Measurements from ENCODE around the gene EDEM1. TPM values are rescaled to one million over a fixed set of nuclear protein-coding genes. Genes with fewer than 3 reads are reported as not detected.

Gene EDEM1
- polyA plus RNA-seq, 1 of the 3 experiments (the other 2 are of a cell fraction) = 25.2 TPM

GRCh38 chr3:5140839-5141238 is 46.7 kb upstream of the EDEM1 start:
- no peak overlapping the region for H3K4me3 ChIP-seq (ENCODE audit: low read depth in 2 of 2, low read length in 1 of 2)
- no peak for DNase-seq
- no peak overlapping the region for H3K9ac ChIP-seq
- H3K36me3 ChIP-seq (replicated peaks in 1 of 2; ENCODE audit: control insufficient read depth in 1 of 2, insufficient read depth in 2 of 2, low read length in 1 of 2) = peaks cover 0 to 3% of the 10 kb centered on the region in 2 experiments
- peaks cover 90% of the 10 kb centered on the region for H4K20me1 ChIP-seq (ENCODE audit: insufficient read depth)
- H3K4me2 ChIP-seq = no peak overlapping the region
- ChIA-PET CTCF (no interaction called here), POLR2A (no interaction called here)
- TF ChIP-seq RFX5 (IDR thresholded peaks at IDR 0.05; ENCODE audit: low read length) (no peak), EP300 (IDR thresholded peaks at IDR 0.05; ENCODE audit: borderline replicate concordance in 1 of 2, low read depth in 1 of 2, low read length in 1 of 2) (no peak), SMC3 (IDR thresholded peaks at IDR 0.05; ENCODE audit: low read depth, low read length) (no peak), ZBTB33 (IDR thresholded peaks at IDR 0.05; ENCODE audit: borderline replicate concordance, low read depth) (no peak), TCF12 (IDR thresholded peaks at IDR 0.05) (no peak), POLR2AphosphoS5 (IDR thresholded peaks at IDR 0.05; ENCODE audit: low read depth, low read length) (no peak), MXI1 (IDR thresholded peaks at IDR 0.05; ENCODE audit: low read depth, low read length) (no peak), NRF1 (IDR thresholded peaks at IDR 0.05; ENCODE audit: low read depth, low read length) (no peak), FOSL2 (IDR thresholded peaks at IDR 0.05; ENCODE audit: borderline replicate concordance, low read depth) (no peak), SIN3A (IDR thresholded peaks at IDR 0.05; ENCODE audit: borderline replicate concordance, low read depth, low read length) (no peak), JUND (IDR thresholded peaks at IDR 0.05) (no peak), YY1 (IDR thresholded peaks at IDR 0.05; ENCODE audit: low read depth) (no peak), RCOR1 (IDR thresholded peaks at IDR 0.05; ENCODE audit: low read length) (no peak), ELF1 (IDR thresholded peaks at IDR 0.05) (no peak), CHD2 (IDR thresholded peaks at IDR 0.05; ENCODE audit: low read length, partially characterized antibody) (no peak), GABPA (IDR thresholded peaks at IDR 0.05; ENCODE audit: low read depth) (no peak)
- TF ChIP-seq, protein P1, sequence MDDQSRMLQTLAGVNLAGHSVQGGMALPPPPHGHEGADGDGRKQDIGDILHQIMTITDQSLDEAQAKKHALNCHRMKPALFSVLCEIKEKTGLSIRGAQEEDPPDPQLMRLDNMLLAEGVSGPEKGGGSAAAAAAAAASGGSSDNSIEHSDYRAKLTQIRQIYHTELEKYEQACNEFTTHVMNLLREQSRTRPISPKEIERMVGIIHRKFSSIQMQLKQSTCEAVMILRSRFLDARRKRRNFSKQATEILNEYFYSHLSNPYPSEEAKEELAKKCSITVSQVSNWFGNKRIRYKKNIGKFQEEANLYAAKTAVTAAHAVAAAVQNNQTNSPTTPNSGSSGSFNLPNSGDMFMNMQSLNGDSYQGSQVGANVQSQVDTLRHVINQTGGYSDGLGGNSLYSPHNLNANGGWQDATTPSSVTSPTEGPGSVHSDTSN (IDR thresholded peaks at IDR 0.05) = no peak
- peaks cover 100% of the 10 kb centered on the region for H3K79me2 ChIP-seq (ENCODE audit: insufficient read depth)
- H3K9me3 ChIP-seq = no peaks in the 10 kb centered on the region
- H3K27ac ChIP-seq (ENCODE audit: low read depth in 2 of 2, low read length in 1 of 2) = no peak overlapping the region
- H2AFZ ChIP-seq (ENCODE audit: low read depth) = no peak overlapping the region
- H3K27me3 ChIP-seq (ENCODE audit: insufficient read depth) = no peaks in the 10 kb centered on the region
- peaks cover 8 to 22% of the 10 kb centered on the region in 2 experiments; a peak in 3 of 4 replicates for H3K4me1 ChIP-seq (ENCODE audit: control insufficient read depth in 1 of 2, insufficient read depth in 2 of 2, low read depth in 1 of 2, low read length in 1 of 2)
- 97% methylated on average over 6 of the region's 6 CpGs for WGBS (ENCODE audit: low lambda C conversion rate)
- peaks cover 20% of the 10 kb centered on the region for H3F3A ChIP-seq (replicated peaks; ENCODE audit: insufficient read depth)
- no peaks in the 10 kb centered on the region for H3K9me2 ChIP-seq

DNA sequence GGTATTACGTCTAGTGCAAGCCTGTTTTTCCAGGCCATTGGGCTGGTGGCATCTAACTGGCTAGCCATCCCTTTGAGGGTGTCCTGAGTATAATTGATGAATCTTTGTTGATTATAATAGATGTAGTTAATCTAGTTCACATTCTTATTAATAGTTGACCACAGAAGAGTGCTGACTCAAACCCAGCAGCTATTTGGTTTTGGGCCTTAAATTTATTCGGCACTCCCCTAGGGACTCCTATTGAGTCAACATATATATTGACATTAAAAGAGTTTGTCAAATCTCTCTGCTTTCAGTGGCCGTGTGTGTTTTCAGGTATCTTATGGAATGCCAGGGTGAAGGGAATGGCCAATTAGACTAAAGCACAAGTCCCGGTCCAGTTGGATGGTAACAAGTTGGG is 45.7 kb upstream of the EDEM1 start:
- DNase-seq = no peak
- peaks cover 0 to 3% of the 10 kb centered on the region in 2 experiments for H3K36me3 ChIP-seq (replicated peaks in 1 of 2; ENCODE audit: control insufficient read depth in 1 of 2, insufficient read depth in 2 of 2, low read length in 1 of 2)
- WGBS (ENCODE audit: low lambda C conversion rate) = 97% methylated on average over 4 of the region's 4 CpGs
- POLR2A ChIA-PET = no interaction called here
- H3K27me3 ChIP-seq (ENCODE audit: insufficient read depth) = no peaks in the 10 kb centered on the region
- H3F3A ChIP-seq (replicated peaks; ENCODE audit: insufficient read depth) = peaks cover 14% of the 10 kb centered on the region
- peaks cover 8 to 22% of the 10 kb centered on the region in 2 experiments; a peak in 3 of 4 replicates for H3K4me1 ChIP-seq (ENCODE audit: control insufficient read depth in 1 of 2, insufficient read depth in 2 of 2, low read depth in 1 of 2, low read length in 1 of 2)
- H3K9me2 ChIP-seq = no peaks in the 10 kb centered on the region
- no peaks in the 10 kb centered on the region for H3K9me3 ChIP-seq
- H3K9ac ChIP-seq = no peak overlapping the region
- no peak overlapping the region for H3K4me3 ChIP-seq (ENCODE audit: low read depth in 2 of 2, low read length in 1 of 2)
- peaks cover 93% of the 10 kb centered on the region for H4K20me1 ChIP-seq (ENCODE audit: insufficient read depth)
- H3K4me2 ChIP-seq = no peak overlapping the region
- no peak overlapping the region for H2AFZ ChIP-seq (ENCODE audit: low read depth)
- no peak overlapping the region for H3K27ac ChIP-seq (ENCODE audit: low read depth in 2 of 2, low read length in 1 of 2)
- H3K79me2 ChIP-seq (ENCODE audit: insufficient read depth) = peaks cover 100% of the 10 kb centered on the region
- CTCF ChIA-PET = interaction anchor here (1.1 kb wide), 1 partner anchor 19 kb away, joined by 3 read pairs; no protein-coding TSS in a partner anchor
- TF ChIP-seq TEAD4 (IDR thresholded peaks at IDR 0.05; ENCODE audit: borderline replicate concordance, insufficient read depth) (no peak), MEF2A (IDR thresholded peaks at IDR 0.05; ENCODE audit: borderline replicate concordance, low read depth) (no peak), ELF1 (IDR thresholded peaks at IDR 0.05) (no peak), RCOR1 (IDR thresholded peaks at IDR 0.05; ENCODE audit: low read length) (no peak)
- TF ChIP-seq, protein P2, sequence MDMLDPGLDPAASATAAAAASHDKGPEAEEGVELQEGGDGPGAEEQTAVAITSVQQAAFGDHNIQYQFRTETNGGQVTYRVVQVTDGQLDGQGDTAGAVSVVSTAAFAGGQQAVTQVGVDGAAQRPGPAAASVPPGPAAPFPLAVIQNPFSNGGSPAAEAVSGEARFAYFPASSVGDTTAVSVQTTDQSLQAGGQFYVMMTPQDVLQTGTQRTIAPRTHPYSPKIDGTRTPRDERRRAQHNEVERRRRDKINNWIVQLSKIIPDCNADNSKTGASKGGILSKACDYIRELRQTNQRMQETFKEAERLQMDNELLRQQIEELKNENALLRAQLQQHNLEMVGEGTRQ (IDR thresholded peaks at IDR 0.05; ENCODE audit: borderline replicate concordance, low read depth, low read length) = no peak
- TF ChIP-seq, protein P3, sequence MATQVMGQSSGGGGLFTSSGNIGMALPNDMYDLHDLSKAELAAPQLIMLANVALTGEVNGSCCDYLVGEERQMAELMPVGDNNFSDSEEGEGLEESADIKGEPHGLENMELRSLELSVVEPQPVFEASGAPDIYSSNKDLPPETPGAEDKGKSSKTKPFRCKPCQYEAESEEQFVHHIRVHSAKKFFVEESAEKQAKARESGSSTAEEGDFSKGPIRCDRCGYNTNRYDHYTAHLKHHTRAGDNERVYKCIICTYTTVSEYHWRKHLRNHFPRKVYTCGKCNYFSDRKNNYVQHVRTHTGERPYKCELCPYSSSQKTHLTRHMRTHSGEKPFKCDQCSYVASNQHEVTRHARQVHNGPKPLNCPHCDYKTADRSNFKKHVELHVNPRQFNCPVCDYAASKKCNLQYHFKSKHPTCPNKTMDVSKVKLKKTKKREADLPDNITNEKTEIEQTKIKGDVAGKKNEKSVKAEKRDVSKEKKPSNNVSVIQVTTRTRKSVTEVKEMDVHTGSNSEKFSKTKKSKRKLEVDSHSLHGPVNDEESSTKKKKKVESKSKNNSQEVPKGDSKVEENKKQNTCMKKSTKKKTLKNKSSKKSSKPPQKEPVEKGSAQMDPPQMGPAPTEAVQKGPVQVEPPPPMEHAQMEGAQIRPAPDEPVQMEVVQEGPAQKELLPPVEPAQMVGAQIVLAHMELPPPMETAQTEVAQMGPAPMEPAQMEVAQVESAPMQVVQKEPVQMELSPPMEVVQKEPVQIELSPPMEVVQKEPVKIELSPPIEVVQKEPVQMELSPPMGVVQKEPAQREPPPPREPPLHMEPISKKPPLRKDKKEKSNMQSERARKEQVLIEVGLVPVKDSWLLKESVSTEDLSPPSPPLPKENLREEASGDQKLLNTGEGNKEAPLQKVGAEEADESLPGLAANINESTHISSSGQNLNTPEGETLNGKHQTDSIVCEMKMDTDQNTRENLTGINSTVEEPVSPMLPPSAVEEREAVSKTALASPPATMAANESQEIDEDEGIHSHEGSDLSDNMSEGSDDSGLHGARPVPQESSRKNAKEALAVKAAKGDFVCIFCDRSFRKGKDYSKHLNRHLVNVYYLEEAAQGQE (IDR thresholded peaks at IDR 0.05; ENCODE audit: low read depth, low read length) = no peak
- TF ChIP-seq, protein P1 (IDR thresholded peaks at IDR 0.05) = no peak

All from SK-N-SH (cell line).